Measurements from ENCODE around the gene GALNT9. TPM values are rescaled to one million over a fixed set of nuclear protein-coding genes. Genes with fewer than 3 reads are reported as not detected.
A peak's percentile ranks its signal among the peaks of the same experiment; 100 is the strongest.

The GALNT9 gene
- total RNA-seq, 1 donor from 2014 or later: 1.6 TPM

GRCh38 chr12:132210223-132211055 lies 119.0 kb downstream of the GALNT9 start:
- DNase-seq (ENCODE audit: extremely low spot score, unreplicated experiment): no peak
- H3K4me1 Mint-ChIP-seq (ENCODE audit: unreplicated experiment): no peaks in the 10 kb centered on the region
- no peak overlapping the region for H3K27ac Mint-ChIP-seq
- TF ChIP-seq CTCF (conservative IDR thresholded peaks at IDR 0.05): no peak
- H3K4me3 Mint-ChIP-seq: no peak overlapping the region
- H3K27me3 Mint-ChIP-seq: peaks cover 31% of the 10 kb centered on the region
- no peaks in the 10 kb centered on the region for H3K9me3 Mint-ChIP-seq
- H3K36me3 Mint-ChIP-seq: no peaks in the 10 kb centered on the region

GRCh38 chr12:132209619-132210222 lies 119.7 kb downstream of the GALNT9 start:
- DNase-seq (ENCODE audit: extremely low spot score, unreplicated experiment): no peak
- no peak overlapping the region for H3K27ac Mint-ChIP-seq
- H3K27me3 Mint-ChIP-seq: peaks cover 35% of the 10 kb centered on the region
- TF ChIP-seq CTCF (conservative IDR thresholded peaks at IDR 0.05): no peak
- H3K4me3 Mint-ChIP-seq: no peak overlapping the region
- no peaks in the 10 kb centered on the region for H3K9me3 Mint-ChIP-seq
- no peaks in the 10 kb centered on the region for H3K36me3 Mint-ChIP-seq
- no peaks in the 10 kb centered on the region for H3K4me1 Mint-ChIP-seq (ENCODE audit: unreplicated experiment)

GRCh38 chr12:132208153-132208823 lies 121.1 kb downstream of the GALNT9 start:
- H3K27ac Mint-ChIP-seq: no peak overlapping the region
- H3K4me3 Mint-ChIP-seq: no peak overlapping the region
- no peak for TF ChIP-seq CTCF (conservative IDR thresholded peaks at IDR 0.05)
- H3K4me1 Mint-ChIP-seq (ENCODE audit: unreplicated experiment): peaks cover 4% of the 10 kb centered on the region
- peaks cover 35% of the 10 kb centered on the region for H3K27me3 Mint-ChIP-seq
- H3K9me3 Mint-ChIP-seq: no peaks in the 10 kb centered on the region
- H3K36me3 Mint-ChIP-seq: no peaks in the 10 kb centered on the region
- DNase-seq (ENCODE audit: extremely low spot score, unreplicated experiment): peak; percentile 68

- peaks cover 4% of the 10 kb centered on the region for H3K4me1 Mint-ChIP-seq (ENCODE audit: unreplicated experiment)
- no peak for TF ChIP-seq CTCF (conservative IDR thresholded peaks at IDR 0.05)
- DNase-seq (ENCODE audit: extremely low spot score, unreplicated experiment): no peak
- no peak overlapping the region for H3K27ac Mint-ChIP-seq
- no peaks in the 10 kb centered on the region for H3K36me3 Mint-ChIP-seq
- no peaks in the 10 kb centered on the region for H3K9me3 Mint-ChIP-seq
- H3K4me3 Mint-ChIP-seq: no peak overlapping the region
- H3K27me3 Mint-ChIP-seq: peaks cover 36% of the 10 kb centered on the region
These were observed 122.2 kb downstream of the GALNT9 start for GRCh38 chr12:132207083-132207775.

GRCh38 chr12:132206046-132206434 lies 123.3 kb downstream of the GALNT9 start:
- H3K9me3 Mint-ChIP-seq: no peaks in the 10 kb centered on the region
- H3K36me3 Mint-ChIP-seq: no peaks in the 10 kb centered on the region
- DNase-seq (ENCODE audit: extremely low spot score, unreplicated experiment): no peak
- no peak overlapping the region for H3K27ac Mint-ChIP-seq
- peaks cover 34% of the 10 kb centered on the region for H3K27me3 Mint-ChIP-seq
- no peak overlapping the region for H3K4me3 Mint-ChIP-seq
- peaks cover 4% of the 10 kb centered on the region for H3K4me1 Mint-ChIP-seq (ENCODE audit: unreplicated experiment)
- no peak for TF ChIP-seq CTCF (conservative IDR thresholded peaks at IDR 0.05)
